Adrenal gland (tissue), 5 donors: ENCODE data around the gene XYLB.
"Not testable (repeated sequence)": the region's sequence is repeated elsewhere in the genome, so short reads cannot be mapped to it uniquely, and the experiment has no call there.

Source experiments
- POLR2A ChIP-seq, 2 donors: fragments of 450-650 bp; IDR thresholded peaks; one replicate each; pipeline ENCODE4 v1.6.1; 2017; ENCODE audit warnings: antibody characterized with exemption in 2 of 2, mild to moderate bottlenecking in 2 of 2, moderate library complexity in 1 of 2
- TF ChIP-seq, protein P1 (sequence below), 6 experiments: fragments of 450-650 bp in 4 of 6; fragments of 200-600 bp in 2 of 6; sonication (generic) in 1 of 6; IDR thresholded peaks; 1 replicate in 5 of 6; 2 replicates in 1 of 6; pipeline versions ENCODE4 v1.5.1 to v1.8.0; 2016 to 2021; ENCODE audit warnings: antibody characterized with exemption in 6 of 6, mild to moderate bottlenecking in 2 of 6, moderate library complexity in 1 of 6
- donor health status: DM: no; HTN: no; CAD: no.

DNA sequence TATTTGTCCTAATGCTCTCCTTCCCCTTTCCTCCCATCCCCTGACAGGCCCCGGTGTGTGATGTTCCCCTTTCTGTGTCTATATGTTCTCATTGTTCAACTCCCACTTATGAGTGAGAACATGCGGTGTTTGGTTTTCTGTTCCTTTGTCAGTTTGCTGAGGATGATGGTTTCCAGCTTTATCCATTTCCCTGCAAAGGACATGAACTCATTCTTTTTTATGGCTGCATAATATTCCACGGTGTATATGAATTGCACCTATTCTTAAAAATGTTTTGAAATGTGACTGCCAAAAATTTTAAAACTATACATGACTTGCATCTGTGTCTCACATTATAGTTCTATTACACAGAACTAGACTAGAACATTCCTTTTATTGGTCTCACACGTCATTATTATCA lies 25.9 kb upstream of the XYLB start:
- TF ChIP-seq, protein P1, sequence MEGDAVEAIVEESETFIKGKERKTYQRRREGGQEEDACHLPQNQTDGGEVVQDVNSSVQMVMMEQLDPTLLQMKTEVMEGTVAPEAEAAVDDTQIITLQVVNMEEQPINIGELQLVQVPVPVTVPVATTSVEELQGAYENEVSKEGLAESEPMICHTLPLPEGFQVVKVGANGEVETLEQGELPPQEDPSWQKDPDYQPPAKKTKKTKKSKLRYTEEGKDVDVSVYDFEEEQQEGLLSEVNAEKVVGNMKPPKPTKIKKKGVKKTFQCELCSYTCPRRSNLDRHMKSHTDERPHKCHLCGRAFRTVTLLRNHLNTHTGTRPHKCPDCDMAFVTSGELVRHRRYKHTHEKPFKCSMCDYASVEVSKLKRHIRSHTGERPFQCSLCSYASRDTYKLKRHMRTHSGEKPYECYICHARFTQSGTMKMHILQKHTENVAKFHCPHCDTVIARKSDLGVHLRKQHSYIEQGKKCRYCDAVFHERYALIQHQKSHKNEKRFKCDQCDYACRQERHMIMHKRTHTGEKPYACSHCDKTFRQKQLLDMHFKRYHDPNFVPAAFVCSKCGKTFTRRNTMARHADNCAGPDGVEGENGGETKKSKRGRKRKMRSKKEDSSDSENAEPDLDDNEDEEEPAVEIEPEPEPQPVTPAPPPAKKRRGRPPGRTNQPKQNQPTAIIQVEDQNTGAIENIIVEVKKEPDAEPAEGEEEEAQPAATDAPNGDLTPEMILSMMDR (IDR thresholded peaks at IDR 0.05) = not testable (repeated sequence)
- not testable (repeated sequence) for TF ChIP-seq POLR2A (IDR thresholded peaks at IDR 0.05)
